NCI-H460 (cell line): Measurements from ENCODE around the gene CACNA1C. TPM values are rescaled to one million over a fixed set of nuclear protein-coding genes. Genes with fewer than 3 reads are reported as not detected.

Experiments used
- DNase-seq: peaks from one replicate; pipeline ENCODE4 v3.0.0-alpha.2; 2016; ENCODE audit warnings: low read depth; ENCODE audit errors: extremely low read depth
- total RNA-seq: library from RNA; depleted of rRNA; stranded (reverse); fragments of >200 nt; shearing (Covaris generic); gene quantifications from 2 replicates; pipeline ENCODE4 v1.2.3, GENCODE V29; 2014

The CACNA1C gene
- total RNA-seq, 1 experiment from 2014 or later = 0.37 TPM

DNA sequence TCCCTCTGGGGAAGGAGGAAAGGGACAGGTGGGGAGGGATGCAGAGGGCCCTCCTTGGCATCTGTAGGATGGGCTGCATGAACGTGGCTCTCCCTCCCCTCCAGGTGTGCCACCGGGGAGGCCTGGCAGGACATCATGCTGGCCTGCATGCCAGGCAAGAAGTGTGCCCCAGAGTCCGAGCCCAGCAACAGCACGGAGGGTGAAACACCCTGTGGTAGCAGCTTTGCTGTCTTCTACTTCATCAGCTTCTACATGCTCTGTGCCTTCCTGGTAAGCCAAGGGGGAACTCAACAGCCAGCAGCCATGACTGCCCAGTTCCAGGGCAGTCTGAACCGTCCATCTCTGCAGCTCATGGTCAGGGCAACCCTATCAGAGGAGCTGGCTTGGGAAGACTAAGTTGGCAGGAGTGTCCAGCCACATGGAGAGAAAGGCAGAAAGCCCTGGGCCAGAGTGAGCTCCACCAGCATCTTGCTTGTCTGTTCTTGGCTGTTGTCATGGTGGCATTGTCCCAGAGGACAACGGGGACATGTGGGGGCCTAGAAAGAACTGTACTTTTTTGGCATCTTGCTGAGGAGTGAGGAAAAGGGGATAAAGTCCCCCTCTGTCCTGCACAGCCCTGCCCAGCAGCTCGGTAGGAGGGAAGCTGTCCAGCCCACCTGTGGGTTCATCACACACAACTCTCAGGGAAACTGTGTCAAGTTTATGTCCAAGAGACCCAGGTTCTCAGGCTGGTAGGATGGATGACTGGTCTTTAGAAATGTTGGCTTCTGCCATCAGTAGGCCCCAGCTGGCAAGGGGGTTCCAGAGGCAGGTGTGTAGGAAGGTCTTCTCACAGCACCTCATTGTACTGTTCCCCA is 612.2 kb downstream of the CACNA1C start:
- no peak for DNase-seq

- no peak for DNase-seq
Measured at GRCh38 chr12:2666411-2666810, 613.6 kb downstream of the CACNA1C start.

GRCh38 chr12:2666846-2667245 is 614.1 kb downstream of the CACNA1C start:
- no peak for DNase-seq

GRCh38 chr12:2667716-2668440 is 615.1 kb downstream of the CACNA1C start:
- DNase-seq = no peak

- DNase-seq = no peak
Measured at GRCh38 chr12:2668816-2669215, 616.0 kb downstream of the CACNA1C start.

GRCh38 chr12:2669560-2669959 is 616.8 kb downstream of the CACNA1C start:
- no peak for DNase-seq

DNA sequence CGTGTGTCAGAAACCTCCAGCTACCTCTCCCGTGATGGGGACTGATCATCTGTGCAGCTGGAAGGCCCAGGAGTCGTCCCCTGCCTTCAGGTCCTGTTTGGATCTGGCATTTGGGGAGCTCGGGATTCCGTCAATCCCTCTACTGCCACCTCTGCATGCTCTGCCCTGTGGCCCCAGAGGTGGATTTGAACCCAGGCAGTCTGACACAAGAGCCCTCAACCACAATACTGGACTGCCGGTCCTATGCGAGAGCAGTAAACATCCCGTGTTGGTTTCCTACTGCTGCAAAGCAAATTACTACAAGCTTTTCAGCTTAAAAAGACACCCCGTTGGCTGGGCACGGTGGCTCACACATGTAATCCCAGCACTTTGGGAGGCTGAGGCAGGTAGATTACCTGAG is 620.1 kb downstream of the CACNA1C start:
- DNase-seq = no peak

DNA sequence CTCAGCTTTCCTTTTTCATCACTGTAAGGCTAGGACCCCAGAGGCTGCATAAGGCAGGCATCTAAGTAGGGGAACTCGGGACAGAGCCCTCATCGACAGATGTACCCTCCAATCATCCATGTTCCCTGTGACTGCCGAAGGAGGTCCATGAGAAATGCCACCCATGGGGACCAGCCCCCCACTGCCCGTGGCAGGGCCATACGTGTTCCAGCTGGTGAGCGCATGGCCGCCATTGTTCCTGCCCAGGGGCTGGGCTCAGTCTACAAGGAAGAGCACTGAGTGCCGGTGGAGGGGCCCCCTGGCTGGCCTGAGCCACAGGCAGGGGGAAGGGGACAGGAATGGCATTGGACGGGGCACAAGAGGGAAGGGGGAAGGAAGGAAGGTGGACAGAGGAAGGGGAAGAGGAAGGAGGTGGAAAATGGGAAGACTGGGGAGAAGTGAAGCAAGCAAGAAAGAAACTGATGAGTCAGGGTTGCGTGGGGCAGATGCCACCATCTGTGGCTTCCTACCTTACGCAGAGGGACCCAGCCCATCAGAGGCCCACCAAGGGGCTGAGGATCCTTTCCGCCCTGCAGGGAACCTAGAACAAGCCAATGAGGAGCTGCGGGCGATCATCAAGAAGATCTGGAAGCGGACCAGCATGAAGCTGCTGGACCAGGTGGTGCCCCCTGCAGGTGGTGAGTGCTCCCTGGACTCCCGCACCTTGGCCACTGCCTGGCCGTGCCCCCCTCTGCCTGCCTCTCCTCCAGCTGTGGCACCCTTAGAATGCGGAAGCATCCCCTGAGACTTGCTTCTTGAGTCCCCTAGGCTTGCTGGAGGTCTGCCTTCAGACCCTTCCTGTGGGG is 621.4 kb downstream of the CACNA1C start:
- no peak for DNase-seq

GRCh38 chr12:2675776-2676175 is 623.0 kb downstream of the CACNA1C start:
- DNase-seq = no peak

GRCh38 chr12:2677142-2677880 is 624.5 kb downstream of the CACNA1C start:
- no peak for DNase-seq

GRCh38 chr12:2678426-2678825 is 625.6 kb downstream of the CACNA1C start:
- DNase-seq = no peak

DNA sequence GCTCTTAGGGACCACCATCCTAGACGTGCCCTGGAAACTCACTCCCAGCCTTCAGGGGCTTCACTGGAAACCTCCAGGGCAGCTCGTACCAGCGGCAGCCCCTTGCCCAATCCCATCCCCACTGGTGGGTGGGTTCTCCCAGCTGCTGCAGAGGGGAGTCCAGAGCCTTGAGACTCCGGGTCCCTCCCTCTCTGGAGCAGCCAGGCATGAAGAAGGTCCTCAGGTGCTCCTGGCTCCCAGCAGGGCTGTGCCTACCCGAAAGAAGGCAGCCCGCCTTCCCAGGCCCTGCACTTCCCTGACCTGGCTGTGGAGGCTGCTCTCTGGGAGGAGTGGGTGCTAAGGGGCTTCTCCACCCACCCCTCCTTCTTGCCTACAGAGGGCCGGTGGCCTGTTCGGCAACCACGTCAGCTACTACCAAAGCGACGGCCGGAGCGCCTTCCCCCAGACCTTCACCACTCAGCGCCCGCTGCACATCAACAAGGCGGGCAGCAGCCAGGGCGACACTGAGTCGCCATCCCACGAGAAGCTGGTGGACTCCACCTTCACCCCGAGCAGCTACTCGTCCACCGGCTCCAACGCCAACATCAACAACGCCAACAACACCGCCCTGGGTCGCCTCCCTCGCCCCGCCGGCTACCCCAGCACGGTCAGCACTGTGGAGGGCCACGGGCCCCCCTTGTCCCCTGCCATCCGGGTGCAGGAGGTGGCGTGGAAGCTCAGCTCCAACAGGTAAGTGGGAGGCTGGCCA is 626.5 kb downstream of the CACNA1C start:
- no peak for DNase-seq

DNA sequence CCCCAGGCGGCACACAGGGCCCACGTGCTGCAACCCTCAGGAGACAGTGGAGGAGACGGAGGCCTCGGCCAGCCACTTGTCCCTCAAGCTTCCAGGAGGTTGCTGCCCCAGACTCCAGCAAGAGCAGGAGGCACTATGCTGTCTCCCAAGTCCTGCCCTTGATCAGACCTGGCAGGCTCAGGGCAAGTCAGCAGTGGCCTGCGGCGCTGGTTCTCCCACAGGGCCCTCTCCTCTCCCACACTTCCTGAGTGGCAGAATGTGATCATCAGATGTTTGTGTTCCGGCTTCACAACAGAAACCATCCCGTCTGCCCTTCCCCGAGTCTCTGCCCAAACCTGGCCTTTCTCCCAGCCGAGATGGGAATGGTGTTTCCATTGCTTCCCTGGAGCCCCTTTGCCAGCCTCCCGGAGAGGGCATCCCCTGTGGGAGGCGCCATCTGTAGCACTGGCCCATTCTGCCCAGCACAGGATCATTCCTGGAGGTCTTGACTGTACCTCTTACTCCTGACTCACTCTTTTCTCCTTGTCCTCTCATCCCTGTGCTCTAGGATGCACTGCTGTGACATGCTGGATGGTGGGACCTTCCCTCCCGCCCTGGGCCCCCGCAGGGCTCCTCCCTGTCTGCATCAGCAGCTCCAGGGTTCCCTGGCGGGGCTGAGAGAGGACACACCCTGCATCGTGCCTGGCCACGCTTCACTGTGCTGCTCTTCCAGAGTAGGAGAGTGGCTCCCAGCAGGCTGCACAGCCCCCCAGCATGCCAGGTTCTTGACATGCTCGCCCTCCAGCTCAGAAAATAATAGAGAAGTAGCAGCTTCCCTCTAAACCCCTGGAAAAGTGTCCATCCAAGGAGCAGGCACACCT is 627.3 kb downstream of the CACNA1C start:
- DNase-seq = no peak

DNA sequence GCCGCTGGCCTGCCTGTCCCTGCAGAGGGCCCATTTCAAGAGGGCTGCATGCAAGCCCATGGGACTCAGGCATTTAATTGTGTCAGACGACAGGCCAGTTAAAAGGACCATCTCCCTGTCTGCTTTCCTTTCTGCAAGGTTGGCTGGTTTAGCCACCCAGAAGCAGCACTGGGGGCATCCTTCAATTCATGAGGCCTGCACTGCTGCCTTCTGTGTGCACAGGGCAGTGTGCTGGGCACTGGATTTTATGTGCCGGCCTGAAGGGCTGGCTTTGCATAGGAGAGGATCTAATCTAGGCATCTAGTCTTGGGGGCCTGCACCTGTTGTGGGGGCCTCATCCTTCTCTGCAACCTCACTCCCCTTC is 627.9 kb downstream of the CACNA1C start:
- DNase-seq = no peak

- no peak for DNase-seq
Measured at GRCh38 chr12:2681450-2682205, 628.8 kb downstream of the CACNA1C start.

- peak; percentile 30 for DNase-seq
Measured at GRCh38 chr12:2682296-2683251, 629.8 kb downstream of the CACNA1C start.
